Suprapubic skin (tissue), 4 donors: Measurements from ENCODE around the gene CEMIP2. TPM values are rescaled to one million over a fixed set of nuclear protein-coding genes. Genes with fewer than 3 reads are reported as not detected.
A peak's percentile ranks its signal among the peaks of the same experiment; 100 is the strongest.

ENCODE experiments used
- DNase-seq, 2 donors: peaks; one replicate each; pipeline ENCODE4 v3.0.0-alpha.2; 2019; ENCODE audit warnings: low spot score in 2 of 2
- H3K27ac ChIP-seq: fragments of 200-600 bp; sonication (generic); one replicate; pipeline ENCODE4 v1.5.1; 2019
- H3K27me3 ChIP-seq: fragments of 200-600 bp; sonication (generic); one replicate; pipeline ENCODE4 v1.5.1; 2019
- H3K36me3 ChIP-seq: fragments of 200-600 bp; sonication (generic); one replicate; pipeline ENCODE4 v1.5.1; 2019
- H3K4me1 ChIP-seq: fragments of 200-600 bp; sonication (generic); one replicate; pipeline ENCODE4 v1.5.1; 2019
- H3K4me3 ChIP-seq: fragments of 200-600 bp; sonication (generic); one replicate; pipeline ENCODE4 v1.5.1; 2019; ENCODE audit warnings: mild to moderate bottlenecking
- H3K9me3 ChIP-seq: fragments of 200-600 bp; sonication (generic); one replicate; pipeline ENCODE4 v1.5.1; 2019
- CTCF ChIP-seq, 2 donors: fragments of 200-600 bp in 1 of 2; fragments of 450-650 bp in 1 of 2; sonication (generic) in 1 of 2; IDR thresholded peaks; one replicate each; pipeline ENCODE4 v1.5.1; 2016 to 2019; ENCODE audit warnings: antibody characterized with exemption in 2 of 2, mild to moderate bottlenecking in 1 of 2, moderate library complexity in 1 of 2
- EP300 ChIP-seq: sonication (generic); formaldehyde crosslinking; IDR thresholded peaks from one replicate; pipeline ENCODE4 v1.6.1; 2017; ENCODE audit warnings: antibody characterized with exemption
- POLR2A ChIP-seq, 2 donors: fragments of 450-650 bp; IDR thresholded peaks; one replicate each; pipeline ENCODE4 v1.6.1; 2017; ENCODE audit warnings: antibody characterized with exemption in 2 of 2, mild to moderate bottlenecking in 2 of 2, moderate library complexity in 2 of 2
- POLR2AphosphoS5 ChIP-seq, 3 donors: sonication (generic); formaldehyde crosslinking; IDR thresholded peaks; one replicate each; pipeline ENCODE4 v1.6.1; 2017; ENCODE audit warnings: antibody characterized with exemption in 3 of 3
- WGBS: methylation state at CpG from one replicate; pipeline ENCODE4 v1.1.5; 2018; 5-methylcytosine and 5-hydroxymethylcytosine counted together
- total RNA-seq, 4 donors: library from RNA; depleted of rRNA; stranded (reverse); fragments of >200 nt; gene quantifications; one replicate each; pipeline ENCODE4 v1.1.0, GENCODE V29; 2016

CEMIP2 gene
- total RNA-seq, 4 donors from 2014 or later, result 48.9 to 76.2 (median 66.1) TPM

- H3K4me3 ChIP-seq, result no peak overlapping the region
- H3K36me3 ChIP-seq, result no peaks in the 10 kb centered on the region
- H3K4me1 ChIP-seq, result peaks cover 3% of the 10 kb centered on the region
- no peak overlapping the region for H3K27ac ChIP-seq
- DNase-seq, result no peak
- TF ChIP-seq POLR2AphosphoS5 (IDR thresholded peaks at IDR 0.05) (no peak), POLR2A (IDR thresholded peaks at IDR 0.05) (no peak), EP300 (no peak), CTCF (IDR thresholded peaks at IDR 0.05) (no peak)
- no peaks in the 10 kb centered on the region for H3K27me3 ChIP-seq
- no peaks in the 10 kb centered on the region for H3K9me3 ChIP-seq
Observed at GRCh38 chr9:71652480-71652879, 115.8 kb downstream of the CEMIP2 start.

GRCh38 chr9:71648453-71648852 is 119.9 kb downstream of the CEMIP2 start:
- Histone ChIP-seq H3K9me3 (no peaks in the 10 kb centered on the region), H3K27me3 (no peaks in the 10 kb centered on the region), H3K27ac (no peak overlapping the region), H3K4me1 (peaks cover 11% of the 10 kb centered on the region), H3K36me3 (no peaks in the 10 kb centered on the region), H3K4me3 (no peak overlapping the region)
- WGBS, result 97% methylated on average over 1 of the region's 1 CpG
- TF ChIP-seq POLR2A (IDR thresholded peaks at IDR 0.05), result no peak
- TF ChIP-seq CTCF (IDR thresholded peaks at IDR 0.05), result no peak
- TF ChIP-seq POLR2AphosphoS5 (IDR thresholded peaks at IDR 0.05), result no peak
- no peak for TF ChIP-seq EP300
- no peak for DNase-seq

- Histone ChIP-seq H3K4me1 (peaks cover 11% of the 10 kb centered on the region), H3K4me3 (no peak overlapping the region), H3K27ac (no peak overlapping the region), H3K36me3 (no peaks in the 10 kb centered on the region), H3K9me3 (no peaks in the 10 kb centered on the region), H3K27me3 (no peaks in the 10 kb centered on the region)
- DNase-seq, result peak in 1 of 2 donors; percentile 71
- WGBS, result 4% methylated on average over 7 of the region's 7 CpGs
- TF ChIP-seq EP300 (no peak), POLR2A (IDR thresholded peaks at IDR 0.05) (no peak), CTCF (IDR thresholded peaks at IDR 0.05) (no peak), POLR2AphosphoS5 (IDR thresholded peaks at IDR 0.05) (no peak)
Observed at GRCh38 chr9:71647094-71647591, 121.2 kb downstream of the CEMIP2 start.

GRCh38 chr9:71646131-71646530 is 122.2 kb downstream of the CEMIP2 start:
- DNase-seq, result no peak
- 76% methylated on average over 1 of the region's 1 CpG for WGBS
- H3K36me3 ChIP-seq, result no peaks in the 10 kb centered on the region
- TF ChIP-seq POLR2AphosphoS5 (IDR thresholded peaks at IDR 0.05) (no peak), EP300 (no peak)
- no peaks in the 10 kb centered on the region for H3K9me3 ChIP-seq
- peaks cover 11% of the 10 kb centered on the region for H3K4me1 ChIP-seq
- no peaks in the 10 kb centered on the region for H3K27me3 ChIP-seq
- no peak overlapping the region for H3K27ac ChIP-seq
- H3K4me3 ChIP-seq, result no peak overlapping the region

- H3K27me3 ChIP-seq, result no peaks in the 10 kb centered on the region
- no peak for TF ChIP-seq POLR2AphosphoS5 (IDR thresholded peaks at IDR 0.05)
- no peak for TF ChIP-seq EP300
- TF ChIP-seq CTCF (IDR thresholded peaks at IDR 0.05), result no peak
- TF ChIP-seq POLR2A (IDR thresholded peaks at IDR 0.05), result no peak
- peaks cover 11% of the 10 kb centered on the region for H3K4me1 ChIP-seq
- H3K4me3 ChIP-seq, result no peak overlapping the region
- H3K9me3 ChIP-seq, result no peaks in the 10 kb centered on the region
- H3K27ac ChIP-seq, result no peak overlapping the region
- H3K36me3 ChIP-seq, result no peaks in the 10 kb centered on the region
- WGBS, result 84% methylated on average over 1 of the region's 1 CpG
- no peak for DNase-seq
Observed at GRCh38 chr9:71644819-71645362, 123.4 kb downstream of the CEMIP2 start.

- TF ChIP-seq POLR2AphosphoS5 (IDR thresholded peaks at IDR 0.05) (no peak), POLR2A (IDR thresholded peaks at IDR 0.05) (no peak), EP300 (no peak), CTCF (IDR thresholded peaks at IDR 0.05) (no peak)
- H3K27ac ChIP-seq, result no peak overlapping the region
- no peaks in the 10 kb centered on the region for H3K36me3 ChIP-seq
- H3K4me1 ChIP-seq, result peaks cover 11% of the 10 kb centered on the region
- no peak overlapping the region for H3K4me3 ChIP-seq
- WGBS, result 71% methylated on average over 2 of the region's 2 CpGs
- no peaks in the 10 kb centered on the region for H3K27me3 ChIP-seq
- H3K9me3 ChIP-seq, result no peaks in the 10 kb centered on the region
- DNase-seq, result no peak
Observed at GRCh38 chr9:71643330-71643729, 125.0 kb downstream of the CEMIP2 start.
